GM21825 (cell line): ENCODE results near the gene RPS6KA1.
A peak's percentile ranks its signal among the peaks of the same experiment; 100 is the strongest.
"Not testable (repeated sequence)": the region's sequence is repeated elsewhere in the genome, so short reads cannot be mapped to it uniquely, and the experiment has no call there.

Experiments used
- ATAC-seq: cut with Tn5 transposase; IDR thresholded peaks from one replicate; pipeline ENCODE4 v1.9.1; 2021; ENCODE audit warnings: mild to moderate bottlenecking, moderate library complexity; ENCODE audit not compliant: unreplicated experiment

RPS6KA1 gene

GRCh38 chr1:26529655-26530409 is at the start of gene RPS6KA1:
Gene RPS6KA1, plus strand, starts transcription at chr1:26529761. Its CDS starts 160 bp downstream, at chr1:26529921.
- peak; percentile 68 for ATAC-seq

DNA sequence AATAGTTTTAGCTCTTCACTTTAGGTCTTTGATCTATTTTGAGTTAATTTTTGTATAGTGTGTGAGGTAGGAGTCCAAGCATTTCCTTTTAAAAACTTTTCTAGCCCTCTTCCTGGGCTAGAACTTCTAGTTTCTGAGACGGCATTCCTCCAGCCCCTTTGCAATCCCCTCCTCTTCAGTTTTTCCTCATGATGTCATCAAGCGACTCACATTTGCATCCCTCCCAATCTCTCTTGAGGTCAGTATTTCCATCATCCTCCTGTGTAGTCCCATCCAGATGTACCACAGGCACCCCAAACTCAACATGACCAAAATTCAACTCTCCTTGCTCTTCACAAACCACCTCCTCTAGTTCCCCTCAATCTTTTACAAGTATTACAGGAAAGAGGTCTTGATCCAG is 46.6 kb upstream of the RPS6KA1 start:
- ATAC-seq: no peak

DNA sequence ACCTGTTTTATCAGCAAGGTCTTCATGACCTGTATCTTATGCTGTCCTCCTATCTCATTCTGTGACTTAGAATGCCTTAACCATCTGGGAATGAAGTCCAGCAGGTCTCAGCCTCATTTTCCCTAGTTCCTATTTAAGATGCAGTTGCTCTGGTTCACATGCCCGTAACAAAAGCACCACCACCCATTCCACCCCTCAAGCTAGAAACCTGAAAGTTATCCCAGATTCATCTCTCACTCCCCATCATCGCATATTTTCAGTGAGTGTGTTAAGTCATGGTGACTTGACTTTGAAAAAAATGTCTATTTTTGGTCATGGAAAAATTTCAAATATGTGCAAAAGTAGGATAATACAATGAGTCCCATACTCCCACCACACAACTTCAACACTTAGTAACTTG is 45.6 kb upstream of the RPS6KA1 start:
- no peak for ATAC-seq

GRCh38 chr1:26490155-26490554 is 39.4 kb upstream of the RPS6KA1 start:
- ATAC-seq: no peak

GRCh38 chr1:26493267-26493666 is 36.3 kb upstream of the RPS6KA1 start:
- ATAC-seq: no peak

- no peak for ATAC-seq
Measured at GRCh38 chr1:26493938-26494337, 35.6 kb upstream of the RPS6KA1 start.

- ATAC-seq: no peak
Measured at GRCh38 chr1:26496861-26497260, 32.7 kb upstream of the RPS6KA1 start.

DNA sequence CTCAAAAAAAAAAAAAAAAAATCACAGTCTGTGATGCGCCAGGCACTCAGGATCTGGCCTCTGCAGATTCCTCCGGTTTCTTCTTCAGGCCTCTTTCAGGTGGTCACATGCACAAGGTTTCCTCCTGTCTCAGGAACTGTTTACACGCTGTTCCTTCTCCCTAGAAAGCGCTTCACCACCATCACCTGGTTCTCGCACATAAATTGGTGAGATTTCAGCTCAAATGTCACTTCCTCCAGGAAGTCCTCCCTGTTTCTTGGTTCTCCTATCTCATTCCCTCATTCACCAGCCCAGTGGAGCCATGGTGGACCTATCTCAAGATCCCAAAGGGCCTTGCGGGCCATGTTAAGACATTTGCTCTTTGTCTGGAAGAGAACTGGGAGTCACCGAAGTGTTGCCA is 30.7 kb upstream of the RPS6KA1 start:
- no peak for ATAC-seq

DNA sequence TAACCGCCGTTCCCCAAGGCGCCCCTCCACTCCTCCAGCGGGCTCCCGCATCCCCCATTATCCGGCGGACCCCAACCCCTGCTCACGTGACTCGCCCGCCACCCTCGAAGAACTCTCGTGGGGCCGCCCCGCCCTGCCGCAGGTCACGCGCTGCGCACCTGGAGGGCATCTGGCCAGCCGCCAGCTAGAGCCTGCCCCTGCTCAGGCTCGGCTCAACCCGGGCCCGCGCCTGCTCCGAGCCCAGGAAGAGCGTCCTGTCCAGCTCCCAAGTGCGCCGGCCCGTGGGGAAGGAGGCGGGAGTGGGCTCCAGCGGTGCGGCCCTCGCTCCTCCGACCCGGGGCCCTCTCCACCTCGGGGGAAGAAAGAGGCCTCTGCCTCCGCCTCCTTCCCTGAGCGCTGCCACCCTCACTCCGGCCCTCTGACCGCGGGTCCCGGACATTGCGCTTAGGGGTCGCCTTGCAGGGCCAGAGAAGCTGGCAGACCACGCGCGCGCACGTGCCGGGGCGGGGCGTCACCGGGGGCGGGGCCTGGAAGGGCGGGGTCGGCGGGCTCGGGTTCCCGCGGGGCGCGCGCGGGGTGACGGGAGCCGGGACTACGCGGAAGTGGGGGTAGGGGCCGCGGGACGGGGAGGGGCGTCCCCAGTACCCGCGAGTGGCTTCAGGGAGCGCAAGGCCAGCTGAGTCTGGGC is 28.9 kb upstream of the RPS6KA1 start:
- peak; percentile 53 for ATAC-seq

DNA sequence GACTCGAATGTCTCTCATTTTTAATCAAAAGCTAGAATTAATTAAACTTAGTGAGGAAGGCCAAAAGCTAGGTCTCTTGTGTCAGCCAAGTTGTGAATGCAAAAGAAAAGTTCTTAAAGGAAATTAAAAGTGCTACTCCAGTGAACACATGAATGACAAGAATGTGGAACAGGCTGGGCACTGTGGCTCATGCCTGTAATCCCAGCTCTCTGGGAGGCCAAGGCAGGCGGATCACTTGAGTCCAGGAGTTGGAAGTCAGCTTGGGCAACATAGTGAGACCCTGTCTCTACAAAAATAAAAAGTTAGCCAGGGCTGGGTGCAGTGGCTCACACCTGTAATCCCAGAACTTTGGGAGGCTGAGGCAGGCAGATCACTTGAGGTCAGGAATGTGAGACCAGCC is 18.9 kb upstream of the RPS6KA1 start:
- ATAC-seq: not testable (repeated sequence)

DNA sequence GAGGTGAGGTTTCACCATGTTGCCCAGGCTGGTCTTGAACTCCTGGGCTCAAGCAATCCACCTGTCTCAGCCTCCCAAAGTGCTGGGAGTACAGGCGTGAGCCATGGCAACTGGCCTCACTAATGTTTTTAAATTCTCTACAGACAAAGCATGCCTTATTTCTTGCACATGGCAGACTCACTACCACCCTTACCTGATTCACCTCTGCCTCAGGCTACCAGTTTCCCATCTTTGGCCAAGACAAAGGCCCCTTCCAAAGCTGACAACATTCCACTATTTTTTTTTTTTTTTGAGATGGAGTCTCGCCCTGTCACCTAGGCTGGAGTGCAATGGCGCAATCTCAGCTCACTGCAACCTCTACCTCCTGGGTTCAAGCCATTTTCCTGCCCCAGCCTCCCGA is 13.7 kb upstream of the RPS6KA1 start:
- not testable (repeated sequence) for ATAC-seq

- ATAC-seq: no peak
Measured at GRCh38 chr1:26516987-26517765, 12.4 kb upstream of the RPS6KA1 start.

GRCh38 chr1:26517766-26518049 is 11.9 kb upstream of the RPS6KA1 start:
- no peak for ATAC-seq

DNA sequence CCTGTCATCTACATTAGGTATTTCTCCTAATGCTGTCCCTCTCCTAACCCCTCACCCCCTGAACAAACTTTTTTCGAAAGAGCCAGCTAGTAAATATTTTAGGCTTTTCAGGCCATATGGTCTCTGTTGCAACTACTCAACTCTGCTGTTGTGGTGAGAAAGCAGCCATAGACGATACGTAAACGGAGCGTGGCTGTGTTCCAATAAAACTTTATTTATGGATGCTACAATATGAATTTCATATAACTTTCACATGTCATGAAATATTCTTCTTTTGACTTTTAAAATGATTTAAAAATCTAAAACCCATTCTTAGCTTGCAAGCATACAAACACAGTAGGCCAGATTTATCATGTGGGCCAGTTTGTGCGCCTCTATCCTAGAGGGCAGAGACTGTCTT is 11.2 kb upstream of the RPS6KA1 start:
- no peak for ATAC-seq

- ATAC-seq: no peak
Measured at GRCh38 chr1:26520339-26520738, 9.2 kb upstream of the RPS6KA1 start.

GRCh38 chr1:26521669-26522030 is 7.9 kb upstream of the RPS6KA1 start:
- ATAC-seq: no peak

DNA sequence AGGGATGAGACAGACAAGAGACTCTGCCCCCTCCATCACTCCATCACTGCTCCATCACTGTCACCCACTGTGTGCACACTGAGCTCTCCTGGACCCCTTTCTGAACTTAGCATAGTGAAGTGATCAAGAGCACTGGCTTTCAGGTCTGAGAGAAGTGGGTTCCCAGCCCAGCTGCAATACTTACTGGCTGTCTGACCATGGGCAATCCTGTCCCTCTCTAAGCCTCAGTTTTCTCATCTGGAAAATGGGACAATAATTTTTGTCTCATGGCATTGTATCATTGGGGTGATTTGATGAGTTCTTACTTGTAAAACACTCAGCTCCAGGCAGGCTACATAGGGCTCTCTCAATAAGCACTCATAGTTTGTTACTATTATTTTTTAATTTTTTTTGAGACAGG is 7.5 kb upstream of the RPS6KA1 start:
- no peak for ATAC-seq

- ATAC-seq: no peak
Measured at GRCh38 chr1:26524181-26524580, 5.4 kb upstream of the RPS6KA1 start.

GRCh38 chr1:26526287-26526686 is 3.3 kb upstream of the RPS6KA1 start:
- ATAC-seq: no peak

DNA sequence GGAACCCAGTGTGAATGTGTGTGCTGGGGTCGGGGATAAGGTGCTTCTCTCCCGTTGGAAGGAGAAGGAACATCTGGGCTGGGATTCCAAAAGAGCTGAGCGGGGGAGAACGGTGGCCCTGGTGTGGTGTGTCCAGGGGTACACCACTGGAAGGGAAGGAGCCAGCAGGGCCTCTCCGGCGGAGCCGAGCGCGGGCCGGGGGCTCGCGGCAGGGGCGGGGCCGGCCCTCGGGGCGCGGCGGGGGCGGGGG is 231 bp upstream of the RPS6KA1 start:
- ATAC-seq: no peak

GRCh38 chr1:26530410-26530894 is 891 bp downstream of the RPS6KA1 start:
- ATAC-seq: peak; percentile 13
